ENCODE measurements around the gene TPT1.

Gene TPT1

GRCh38 chr13:45333251-45333976, 7.6 kb downstream of the TPT1 start:
- no peak for DNase-seq

- DNase-seq = no peak
Measured at GRCh38 chr13:45332831-45333219, 8.2 kb downstream of the TPT1 start.

GRCh38 chr13:45332036-45332830, 8.8 kb downstream of the TPT1 start:
- no peak for DNase-seq

DNA sequence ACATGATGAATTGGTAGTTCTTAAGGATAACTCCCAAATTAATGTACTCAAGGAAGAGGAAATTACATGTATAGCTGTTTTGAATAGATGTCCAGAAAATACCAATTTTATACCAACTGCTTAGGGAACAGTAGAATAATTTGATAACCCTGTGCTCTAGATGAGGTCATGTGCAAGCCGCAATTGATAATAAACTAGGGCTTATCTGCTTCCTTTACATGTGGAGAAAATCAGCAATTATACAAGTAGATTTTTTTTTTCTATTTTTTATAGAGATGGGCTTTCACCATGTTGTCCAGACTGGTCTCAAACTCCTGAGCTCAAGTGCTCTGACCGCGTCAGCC, 9.3 kb downstream of the TPT1 start:
- no peak for DNase-seq

DNA sequence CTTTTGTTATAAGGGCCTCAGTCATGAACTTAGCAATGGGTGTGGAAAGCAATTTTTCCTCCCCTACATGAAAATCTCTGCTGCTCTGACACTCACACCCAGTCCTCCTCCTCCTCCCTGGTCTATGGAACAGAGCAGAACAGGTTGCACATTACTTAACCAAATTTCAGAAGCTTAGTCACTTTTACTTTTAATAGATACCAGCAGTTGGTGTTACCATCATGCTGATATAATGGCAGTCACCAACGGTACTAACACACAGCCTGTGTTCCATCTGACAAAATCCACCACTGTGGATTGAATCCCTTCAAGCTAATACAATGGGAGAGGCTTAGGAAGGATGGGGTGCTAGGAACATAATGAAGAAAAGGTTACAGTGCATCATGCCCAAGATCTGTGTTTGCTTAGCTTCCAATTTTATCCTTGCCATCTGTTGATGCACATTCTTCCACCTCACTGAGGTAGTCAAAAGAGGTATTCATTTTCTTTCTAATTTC, 9.8 kb downstream of the TPT1 start:
- DNase-seq = no peak

- no peak for DNase-seq
Measured at GRCh38 chr13:45328661-45329111, 12.3 kb downstream of the TPT1 start.

DNA sequence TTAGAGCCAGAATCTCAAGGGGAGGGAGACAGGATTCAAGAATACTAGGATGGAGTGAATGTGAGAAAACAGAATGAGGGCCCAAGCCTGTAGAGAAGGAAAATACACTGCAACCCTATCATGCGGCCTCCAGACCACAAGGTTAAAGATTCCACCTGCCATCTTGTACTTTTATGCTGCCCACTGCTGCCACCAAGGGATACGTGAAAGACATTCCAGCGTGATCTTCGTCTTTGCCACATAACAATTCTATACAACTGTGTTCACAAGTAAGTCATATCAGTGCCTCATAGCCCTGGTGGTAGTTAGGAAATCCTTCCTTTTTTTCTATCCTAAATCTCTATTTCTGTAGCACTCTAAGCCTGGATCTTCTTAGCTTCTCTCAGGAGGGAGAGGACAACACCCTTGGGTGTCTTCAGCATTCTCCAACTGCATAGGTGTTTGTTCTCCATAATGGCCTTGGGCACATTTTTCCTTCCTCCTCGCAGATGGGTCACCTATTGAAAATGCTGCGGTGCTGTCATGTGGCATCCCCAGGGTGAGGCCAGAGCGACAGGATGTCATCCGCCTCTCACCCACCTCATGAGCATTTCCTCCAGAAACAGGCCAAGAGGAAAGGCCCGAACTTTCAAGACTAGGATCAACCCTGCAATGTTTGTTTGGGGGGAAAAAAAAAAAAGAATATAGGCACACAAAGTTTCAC, 13.6 kb downstream of the TPT1 start:
- DNase-seq = no peak

- no peak for DNase-seq
Measured at GRCh38 chr13:45325806-45326205, 15.2 kb downstream of the TPT1 start.

DNA sequence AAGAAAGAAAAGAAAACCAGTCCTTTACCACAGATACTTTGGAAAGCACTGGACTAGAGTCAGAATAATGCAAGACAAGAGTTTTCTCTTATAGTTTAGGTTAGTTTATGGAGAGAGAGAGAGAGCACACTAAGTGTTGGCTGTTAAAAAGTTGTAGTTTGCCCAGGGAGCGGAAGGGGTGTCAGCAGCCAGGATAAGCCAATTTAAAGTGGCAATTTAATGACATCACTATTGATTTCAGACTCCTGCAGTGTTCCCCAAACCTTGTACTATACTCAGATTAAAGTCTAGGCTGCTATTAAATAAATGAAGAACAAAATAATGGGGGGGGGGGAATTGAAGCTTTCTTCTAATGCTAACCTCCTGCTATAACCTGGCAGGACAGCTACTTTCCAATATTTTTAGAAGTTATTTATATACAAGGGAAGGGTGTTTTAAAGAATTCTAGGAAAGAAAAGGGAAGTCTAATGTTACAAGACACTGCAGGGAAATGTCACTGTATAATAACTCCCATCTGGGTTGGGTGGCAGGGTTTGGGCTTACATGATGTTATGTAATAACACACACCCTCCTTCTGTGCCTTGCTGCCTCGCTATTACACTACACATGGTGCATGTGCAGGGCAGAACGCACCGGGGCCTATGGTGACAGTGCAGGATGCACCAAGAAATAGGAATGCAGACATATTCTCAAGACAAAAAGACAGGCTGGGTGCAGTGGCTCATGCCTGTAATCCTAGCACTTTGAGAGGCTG, 19.9 kb downstream of the TPT1 start:
- DNase-seq = no peak

DNA sequence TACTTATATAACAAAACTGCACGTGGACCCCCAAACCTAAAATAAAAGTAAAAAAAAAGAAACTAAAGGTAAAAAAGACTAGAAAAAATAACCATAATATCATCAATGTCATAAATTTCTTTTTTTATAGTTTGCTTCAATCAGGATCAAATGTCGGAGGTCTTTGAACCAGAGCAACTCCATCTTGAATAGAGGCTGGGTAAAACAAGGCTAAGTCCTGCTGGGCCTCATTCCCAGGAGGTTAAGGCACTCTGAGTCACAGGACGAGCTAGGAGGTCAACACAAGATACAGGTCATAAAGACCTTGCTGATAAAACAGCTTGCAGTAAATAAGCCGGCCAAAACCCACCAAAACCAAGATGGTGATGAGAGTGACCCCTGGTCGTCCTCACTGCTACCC, 24.0 kb downstream of the TPT1 start:
- DNase-seq = no peak

DNA sequence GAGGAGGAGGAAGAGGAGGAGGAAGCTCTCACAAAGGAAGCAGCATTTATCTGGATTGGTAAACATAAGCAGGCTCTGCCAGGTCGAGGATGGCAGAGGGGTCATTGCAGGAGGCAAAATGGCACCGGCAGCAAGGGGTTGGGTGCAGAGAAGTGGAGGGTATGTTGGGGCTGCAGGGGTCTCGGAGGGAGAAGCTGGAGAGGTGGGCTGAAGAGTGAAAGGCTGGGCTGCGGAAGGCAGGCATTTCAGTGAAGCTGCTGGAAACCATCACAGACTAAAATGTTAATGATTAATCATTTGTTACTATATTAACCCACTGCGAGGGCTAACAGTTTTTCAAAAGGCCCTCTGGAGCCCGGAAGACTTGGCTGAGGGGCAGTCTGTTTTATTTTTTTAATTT, 24.6 kb downstream of the TPT1 start:
- DNase-seq = no peak

GRCh38 chr13:45315520-45316167, 25.3 kb downstream of the TPT1 start:
- DNase-seq = no peak

- no peak for DNase-seq
Measured at GRCh38 chr13:45314822-45315221, 26.2 kb downstream of the TPT1 start.

DNA sequence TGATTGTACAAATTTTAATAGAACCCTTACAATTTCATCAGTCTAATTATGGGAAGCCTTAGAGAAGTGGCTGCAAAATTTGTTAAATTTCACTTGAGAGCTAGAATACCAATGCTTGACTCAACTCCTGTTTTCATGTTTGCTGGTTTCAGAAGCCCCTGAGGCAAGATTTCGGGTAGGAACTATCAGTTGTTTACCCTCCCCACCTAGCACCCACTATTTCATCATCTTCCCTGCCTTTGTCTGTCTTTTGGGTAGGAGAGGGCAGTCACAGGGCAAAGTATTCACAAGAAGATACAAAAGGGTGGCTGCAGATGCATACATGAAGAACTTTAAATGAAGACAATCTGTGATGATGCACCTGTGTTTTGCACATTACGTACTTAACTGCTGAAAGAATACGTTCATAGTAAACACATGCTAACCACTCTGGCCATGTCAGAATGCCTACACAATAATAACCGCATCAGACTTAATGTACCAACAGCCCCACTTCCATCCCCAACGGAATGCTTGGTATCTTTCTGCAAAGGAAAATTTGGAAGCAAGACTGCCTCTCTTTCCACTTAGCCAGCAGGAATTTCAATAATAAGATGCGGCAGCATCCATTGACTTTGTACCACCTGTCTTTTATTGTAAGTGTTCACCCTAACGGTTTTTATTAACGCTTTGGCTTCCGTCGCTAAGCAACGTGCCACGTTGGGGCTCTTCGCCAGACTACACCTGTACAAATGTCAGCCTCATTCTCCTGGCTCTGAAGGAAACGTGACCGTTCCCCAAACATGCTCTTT, 30.4 kb downstream of the TPT1 start:
- no peak for DNase-seq

DNA sequence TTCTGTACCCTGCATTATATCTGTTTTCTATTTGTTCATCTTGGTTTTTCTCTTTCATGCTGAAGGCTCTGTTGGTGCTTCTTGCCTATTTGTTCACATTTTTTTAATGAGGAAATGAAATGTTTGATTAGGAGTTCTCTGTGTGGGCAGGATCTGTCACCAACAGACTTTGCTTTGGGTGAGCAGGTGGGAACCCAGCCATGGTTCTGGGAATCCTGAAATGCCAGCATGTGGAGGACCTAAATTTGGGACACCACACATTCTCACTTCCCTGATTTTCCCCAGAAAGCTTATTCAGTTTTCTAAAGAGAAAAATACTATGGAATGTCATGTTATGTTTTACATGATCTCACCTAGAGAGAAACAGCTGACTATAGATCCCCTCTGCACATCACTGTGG, 34.0 kb downstream of the TPT1 start:
- DNase-seq = no peak

GRCh38 chr13:45305079-45305478, 35.9 kb downstream of the TPT1 start:
- no peak for DNase-seq

DNA sequence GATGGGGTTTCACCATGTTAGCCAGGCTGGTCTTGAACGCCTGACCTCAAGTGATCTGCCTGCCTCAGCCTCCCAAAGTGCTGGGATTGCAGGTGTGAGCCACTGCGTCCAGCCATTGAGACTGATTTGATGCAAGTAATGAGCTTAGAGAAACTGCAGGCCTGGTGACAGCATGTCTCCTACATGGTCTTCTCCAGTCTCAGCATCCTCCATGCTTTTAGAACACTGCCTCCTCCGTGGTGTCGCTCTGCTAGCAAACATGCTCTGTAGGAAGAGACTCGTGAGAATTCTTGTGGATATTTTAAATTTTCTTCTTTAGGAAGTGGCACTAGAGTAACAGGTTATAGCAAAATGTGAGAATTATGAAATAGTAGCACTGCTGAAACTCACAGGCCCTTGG, 37.1 kb downstream of the TPT1 start:
- no peak for DNase-seq

- no peak for DNase-seq
Measured at GRCh38 chr13:45303026-45303425, 38.0 kb downstream of the TPT1 start.

DNA sequence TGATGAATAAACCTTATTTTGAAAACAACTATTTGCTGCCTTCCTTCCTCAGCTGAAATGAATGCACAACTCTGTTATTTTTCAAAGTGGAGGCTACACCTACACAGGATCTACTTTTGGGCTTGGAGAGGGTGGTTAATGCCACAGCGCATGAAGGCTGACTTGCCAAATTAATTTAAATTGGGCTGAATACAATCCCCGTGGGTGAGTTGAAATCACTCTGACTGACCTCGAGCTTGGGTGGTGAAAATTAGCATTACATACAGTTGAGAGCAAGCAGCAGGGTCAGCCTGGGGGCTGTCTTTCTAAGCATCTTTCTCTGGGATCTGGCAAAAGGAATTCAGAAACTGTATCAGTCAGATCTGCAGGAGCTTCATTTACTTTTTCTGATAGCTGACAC, 38.5 kb downstream of the TPT1 start:
- DNase-seq = no peak

DNA sequence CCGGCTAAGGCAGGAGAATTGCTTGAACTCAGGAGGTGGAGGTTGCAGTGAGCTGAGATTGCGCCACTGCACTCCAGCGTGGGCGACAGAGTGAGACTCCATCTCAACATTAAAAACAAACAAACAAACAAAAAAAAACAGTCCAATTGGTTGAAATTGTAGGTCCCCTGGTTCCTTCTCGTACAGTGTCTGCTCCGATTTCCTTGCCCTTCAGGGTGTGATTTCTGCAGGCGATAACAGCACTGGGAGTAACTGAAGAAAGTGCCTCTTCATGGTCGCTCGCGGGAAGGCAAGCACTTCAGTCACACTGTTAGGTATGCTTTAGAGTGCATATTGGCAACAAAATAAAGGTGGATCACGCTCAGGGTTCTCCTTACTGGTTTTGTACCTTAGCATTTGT, 39.7 kb downstream of the TPT1 start:
- no peak for DNase-seq

GRCh38 chr13:45300190-45300985, 40.6 kb downstream of the TPT1 start:
- no peak for DNase-seq

All from NCI-H345 (cell line).